H1 (cell line): ENCODE results near the gene CEMIP2. TPM values are rescaled to one million over a fixed set of nuclear protein-coding genes. Genes with fewer than 3 reads are reported as not detected.

ENCODE experiments used
- KDM1A ChIP-seq: fragments of 200-600, 300-600 bp; sonication (generic); IDR thresholded peaks from 2 replicates; pipeline ENCODE4 v1.7.1; 2016; ENCODE audit warnings: mild to moderate bottlenecking, low read length, borderline replicate concordance
- polyA plus RNA-seq, 7 experiments: library from polyadenylated mRNA; depleted of rRNA in 3 of 7; stranded (reverse) in 5 of 7; unstranded in 2 of 7; fragments of >200 nt in 5 of 7; fragments of 200-250 nt in 2 of 7; gene quantifications; 1 replicate in 5 of 7; 2 replicates in 1 of 7; 4 replicates in 1 of 7; pipeline versions ENCODE4 v1.2.1 to v1.2.3, GENCODE V29; 2011 to 2013; ENCODE audit warnings: missing spikeins in 2 of 7, mixed read lengths in 2 of 7
- total RNA-seq: library from RNA; stranded (reverse); fragmentation: NEBNext Ultra II Directional; extraction: Animal tissue kit (Norgen Biotek cat#: 25700); gene quantifications from 2 replicates; pipeline ENCODE4 v1.2.1, GENCODE V29; 2021

Gene CEMIP2
- total and polyA plus RNA-seq, 2 of the 8 experiments (the other 6 are each of a cell fraction or from before 2014, with no cell fraction given): 25.2 to 52.1 TPM

DNA sequence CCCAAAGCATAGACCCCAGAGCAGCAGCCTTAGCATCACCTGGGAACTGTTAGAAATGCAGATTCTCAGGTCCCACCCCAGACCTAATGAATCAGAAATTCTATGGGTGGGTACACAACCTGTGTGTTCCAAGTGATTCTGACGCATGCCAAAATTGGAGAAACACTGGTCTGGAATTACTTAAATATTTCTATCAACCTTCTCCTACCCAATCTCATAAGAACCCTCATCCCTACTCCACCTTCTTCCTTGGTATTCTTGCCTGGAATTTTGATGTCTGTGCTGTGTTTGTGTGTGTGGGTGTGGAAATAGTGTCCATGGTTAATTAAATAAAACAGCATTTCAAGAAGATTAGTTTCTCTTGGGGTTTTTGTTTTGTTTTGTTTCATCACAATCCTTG is 111.8 kb downstream of the CEMIP2 start (continued):
- no peak for TF ChIP-seq KDM1A
- TF ChIP-seq, all 59 proteins: peak for 0
